RPMI8226 (cell line): ENCODE data around the gene CLN5.
"Not testable (repeated sequence)": the region's sequence is repeated elsewhere in the genome, so short reads cannot be mapped to it uniquely, and the experiment has no call there.

Experiments used
- DNase-seq: peaks from one replicate; pipeline ENCODE4 v3.0.0-alpha.2; 2015

The CLN5 gene

DNA sequence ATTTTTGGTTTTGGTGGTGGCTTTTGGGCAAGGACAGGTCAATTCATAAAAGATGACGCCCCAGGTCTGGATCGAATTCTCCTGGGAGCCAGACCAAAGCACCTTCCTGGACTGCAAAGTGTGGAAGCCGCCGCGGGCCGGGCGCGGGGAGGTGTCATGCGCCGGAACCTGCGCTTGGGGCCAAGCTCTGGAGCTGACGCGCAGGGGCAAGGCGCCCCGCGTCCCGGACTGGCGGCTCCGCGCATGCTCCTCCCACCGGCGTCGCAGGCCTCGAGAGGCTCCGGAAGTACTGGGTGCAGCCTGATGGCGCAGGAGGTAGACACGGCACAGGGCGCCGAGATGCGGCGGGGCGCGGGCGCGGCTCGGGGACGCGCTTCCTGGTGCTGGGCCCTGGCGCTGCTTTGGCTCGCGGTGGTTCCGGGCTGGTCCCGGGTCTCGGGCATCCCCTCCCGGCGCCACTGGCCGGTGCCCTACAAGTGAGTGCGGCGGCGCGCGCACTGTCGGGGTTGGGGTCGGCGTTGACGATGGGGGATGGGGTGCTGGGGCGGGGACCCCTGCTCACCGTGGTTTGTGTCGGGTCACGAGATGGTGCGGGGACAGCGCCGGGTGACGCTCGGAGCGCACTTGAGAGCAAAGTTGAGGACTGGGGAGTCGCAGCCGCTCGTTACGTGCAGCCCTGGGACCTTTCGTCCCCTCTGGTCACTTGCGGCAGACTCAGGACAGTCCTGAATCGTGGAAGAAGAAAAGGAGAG is at the start of gene CLN5:
Gene CLN5, plus strand, starts transcription at position 286 of the 752 bp plus-strand sequence. Its CDS starts 18 bp downstream, at position 304.
- peak; percentile 94 for DNase-seq

DNA sequence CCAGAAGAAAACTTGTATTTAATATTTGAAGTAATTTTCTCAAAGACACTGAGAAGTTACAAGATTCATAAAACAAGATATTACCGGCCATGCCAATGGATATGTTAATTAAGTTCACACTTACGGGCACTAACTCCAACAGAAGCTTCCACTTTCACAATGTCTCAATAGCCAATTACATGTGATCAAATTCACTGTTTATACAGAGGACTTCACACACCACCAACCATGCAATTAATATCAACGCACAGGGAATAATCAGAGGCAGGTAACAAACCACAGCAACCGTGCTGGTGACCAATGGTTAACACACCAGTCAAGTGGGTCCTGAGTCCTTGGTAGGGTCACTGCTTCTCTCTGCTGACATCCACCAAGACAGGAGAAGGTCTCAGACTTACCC is 49.5 kb upstream of the CLN5 start:
- DNase-seq = no peak

DNA sequence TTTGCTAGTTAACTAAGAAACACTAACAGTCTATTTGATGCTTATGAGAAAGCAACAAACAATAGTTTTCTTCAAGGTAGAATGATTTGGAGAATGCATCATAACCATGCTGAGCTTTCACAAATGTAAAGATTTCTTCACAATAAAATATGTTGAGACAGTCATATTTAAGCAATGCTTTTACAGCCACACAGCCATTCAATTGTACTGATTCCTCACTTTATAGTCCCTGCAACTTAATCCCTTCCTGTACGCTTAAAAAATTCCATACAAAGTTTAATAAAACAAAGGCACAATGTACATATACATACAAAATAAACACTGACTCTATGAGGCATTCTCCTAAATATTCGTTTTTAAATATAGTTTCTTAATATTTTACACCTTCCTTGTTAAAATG is 48.2 kb upstream of the CLN5 start:
- DNase-seq = no peak

DNA sequence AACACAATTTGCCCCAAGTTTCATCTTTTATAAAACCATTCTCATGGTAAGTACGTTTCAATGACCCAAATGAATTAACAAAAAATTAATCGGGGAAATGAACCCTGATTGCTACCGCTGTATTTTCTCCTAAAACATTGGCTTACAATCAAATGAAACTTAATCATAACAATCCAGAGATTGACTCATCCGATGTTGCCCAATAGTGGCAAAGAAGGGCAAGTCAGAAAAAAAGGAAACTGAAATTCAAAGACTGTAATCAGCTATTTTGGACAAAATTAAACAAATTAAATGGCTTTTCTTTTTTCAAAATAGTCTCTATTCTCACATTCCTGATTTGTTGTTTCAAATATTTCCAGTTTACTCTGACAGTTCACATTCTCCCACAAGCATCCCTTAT is 47.4 kb upstream of the CLN5 start:
- no peak for DNase-seq

DNA sequence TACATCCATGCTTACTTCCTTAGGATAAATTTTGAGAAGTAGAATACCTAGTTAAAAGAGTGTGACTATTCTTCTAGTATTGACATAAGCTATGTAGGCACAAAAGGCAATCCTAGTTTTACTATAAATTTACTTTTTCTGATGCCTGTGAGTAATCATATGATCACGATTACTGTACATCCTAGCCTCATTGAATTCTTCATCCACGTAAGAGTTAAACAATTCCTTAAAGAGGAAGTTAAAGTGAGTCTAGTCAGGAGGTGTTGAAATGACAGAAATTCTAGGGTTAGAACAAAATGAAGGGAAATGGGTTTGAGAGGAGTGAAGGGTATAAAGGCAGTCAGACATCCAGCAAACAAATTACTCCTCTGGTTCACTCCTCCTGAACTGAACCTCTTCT is 43.7 kb upstream of the CLN5 start, which contains the start of gene ACOD1:
Gene ACOD1, plus strand, starts transcription at position 363 of the 400 bp plus-strand sequence. CDS start 48 bp downstream, outside the sequence.
- DNase-seq = no peak

DNA sequence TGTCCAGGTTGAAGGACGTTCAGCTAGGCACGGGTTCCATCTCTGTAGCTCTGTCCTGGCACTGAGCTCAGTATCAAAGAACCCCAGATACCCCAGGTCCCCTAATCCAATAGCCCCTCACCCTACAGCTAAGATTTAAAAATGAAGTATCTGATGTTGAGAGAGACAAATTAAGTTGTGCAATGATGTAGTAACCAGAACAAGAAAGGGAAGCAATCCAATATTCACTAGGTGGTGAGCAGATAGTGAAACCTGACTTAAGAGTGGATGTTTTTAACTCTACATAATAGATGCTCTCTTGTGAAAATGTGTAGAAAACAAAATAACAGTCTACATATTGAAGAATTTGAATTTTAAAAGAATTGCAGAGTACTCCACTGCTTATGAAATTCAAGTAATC is 41.8 kb upstream of the CLN5 start:
- DNase-seq = no peak

DNA sequence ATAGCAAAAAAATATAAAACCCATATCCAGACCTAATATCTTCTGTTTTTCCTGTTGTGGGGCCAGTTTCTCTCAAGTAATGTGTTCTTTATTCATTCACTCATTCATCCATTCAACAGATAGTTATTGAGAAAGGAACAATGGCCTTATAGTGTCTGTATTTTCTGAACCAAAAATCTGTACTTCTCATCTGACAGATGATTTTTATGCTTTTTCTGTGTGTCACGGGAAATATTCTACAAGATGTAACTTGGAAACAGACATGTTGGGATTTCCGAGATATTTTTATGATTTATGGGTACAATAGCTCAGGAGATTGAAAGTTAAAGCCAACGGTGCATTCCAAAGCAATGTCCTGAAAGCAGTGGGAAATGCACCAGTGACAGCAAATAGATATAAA is 37.9 kb upstream of the CLN5 start:
- DNase-seq = no peak

DNA sequence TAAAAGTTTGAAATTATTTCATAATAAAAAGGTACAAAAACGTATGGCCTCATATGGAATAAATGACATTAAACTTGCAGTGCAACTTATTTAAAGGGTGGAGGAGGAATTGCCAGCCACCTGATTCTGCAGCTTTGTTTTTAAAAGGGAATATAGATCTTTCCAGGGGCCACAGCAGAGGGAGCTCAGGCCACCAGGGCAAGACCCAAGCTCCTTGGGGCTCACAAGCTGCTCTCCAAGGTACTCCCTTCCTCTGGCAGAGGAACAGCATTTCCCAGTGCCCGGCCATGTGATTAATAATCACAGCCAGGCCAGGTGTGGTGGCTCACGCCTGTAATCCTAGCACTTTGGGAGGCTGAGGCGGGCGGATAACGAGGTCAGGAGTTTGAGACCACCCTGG is 37.3 kb upstream of the CLN5 start:
- no peak for DNase-seq

DNA sequence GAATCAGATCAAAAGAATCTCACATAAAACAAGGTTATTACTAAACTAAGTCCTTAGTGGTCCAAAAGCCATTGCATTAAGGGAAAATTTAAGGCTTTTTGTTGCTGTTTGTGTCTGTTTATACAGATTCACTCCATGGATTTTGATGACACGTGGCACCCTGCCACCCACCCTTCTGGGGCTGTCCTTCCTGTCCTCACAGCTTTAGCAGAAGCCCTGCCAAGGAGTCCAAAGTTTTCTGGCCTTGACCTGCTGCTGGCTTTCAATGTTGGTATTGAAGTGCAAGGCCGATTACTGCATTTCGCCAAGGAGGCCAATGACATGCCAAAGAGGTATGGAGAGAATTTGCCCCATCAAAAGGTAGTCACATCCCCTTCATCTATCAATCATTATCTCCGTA is 36.7 kb upstream of the CLN5 start:
- no peak for DNase-seq

DNA sequence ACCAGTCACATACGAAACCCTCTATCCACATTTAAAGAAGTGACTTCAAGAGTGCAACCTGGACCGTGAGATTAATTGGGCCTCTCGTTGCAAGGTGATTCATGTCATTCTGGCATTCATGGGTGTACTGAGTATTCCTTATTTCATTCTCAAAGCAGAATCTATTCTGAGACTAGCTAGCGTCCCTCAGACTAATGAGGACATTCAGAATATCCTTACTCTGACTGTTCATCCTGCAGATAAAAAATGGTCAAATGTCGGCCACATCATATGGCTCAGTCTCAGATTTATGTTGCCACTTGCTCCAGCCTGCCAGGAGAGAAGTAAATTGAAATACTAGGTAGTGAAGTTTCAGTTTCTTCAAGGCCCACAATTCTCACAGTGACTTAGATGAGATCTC is 36.2 kb upstream of the CLN5 start:
- no peak for DNase-seq

DNA sequence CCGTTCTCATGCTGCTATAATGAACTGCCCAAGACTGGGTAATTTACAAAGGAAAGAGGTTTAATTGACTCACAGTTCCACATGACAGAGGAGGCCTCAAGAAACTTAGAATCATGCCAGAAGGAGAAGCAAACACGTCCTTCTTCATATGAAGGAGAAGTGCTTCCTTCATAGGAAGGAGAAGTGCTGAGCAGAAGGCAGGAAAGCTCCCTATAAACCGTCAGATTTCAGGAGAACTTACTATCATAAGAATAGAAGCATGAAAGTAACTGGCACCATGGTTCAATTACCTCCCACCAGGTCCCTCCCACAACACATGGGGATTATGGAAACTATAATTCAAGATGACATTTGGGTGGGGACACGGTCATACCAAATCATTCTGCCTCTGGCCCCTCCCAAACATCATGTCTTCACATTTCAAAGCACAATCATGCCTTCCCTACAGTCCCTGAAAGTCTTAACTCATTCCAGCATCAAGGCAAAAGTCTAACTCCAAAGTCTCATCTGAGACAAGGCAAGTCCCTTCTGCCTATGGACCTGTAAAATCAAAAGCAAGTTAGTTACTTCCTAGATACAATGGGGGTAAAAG is 32.9 kb upstream of the CLN5 start:
- no peak for DNase-seq

DNA sequence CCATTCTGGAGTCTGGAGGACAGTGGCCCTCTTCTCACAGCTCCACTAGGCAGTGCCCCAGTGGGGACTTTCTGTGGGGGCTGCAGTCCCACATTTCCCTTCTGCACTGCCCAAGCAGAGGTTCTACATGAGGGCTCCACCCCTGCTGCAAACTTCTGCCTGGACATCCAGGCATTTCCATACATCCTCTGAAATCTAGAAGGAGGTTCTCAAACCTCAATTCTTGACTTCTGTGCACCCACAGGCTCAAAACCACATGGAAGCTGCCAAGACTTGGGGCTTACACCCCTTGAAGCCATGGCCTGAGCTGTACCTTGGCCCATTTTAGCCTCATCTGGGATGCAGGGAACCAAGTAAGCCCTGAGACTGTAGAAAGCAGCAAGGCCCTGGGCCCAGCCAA is 32.1 kb upstream of the CLN5 start:
- DNase-seq = not testable (repeated sequence)

DNA sequence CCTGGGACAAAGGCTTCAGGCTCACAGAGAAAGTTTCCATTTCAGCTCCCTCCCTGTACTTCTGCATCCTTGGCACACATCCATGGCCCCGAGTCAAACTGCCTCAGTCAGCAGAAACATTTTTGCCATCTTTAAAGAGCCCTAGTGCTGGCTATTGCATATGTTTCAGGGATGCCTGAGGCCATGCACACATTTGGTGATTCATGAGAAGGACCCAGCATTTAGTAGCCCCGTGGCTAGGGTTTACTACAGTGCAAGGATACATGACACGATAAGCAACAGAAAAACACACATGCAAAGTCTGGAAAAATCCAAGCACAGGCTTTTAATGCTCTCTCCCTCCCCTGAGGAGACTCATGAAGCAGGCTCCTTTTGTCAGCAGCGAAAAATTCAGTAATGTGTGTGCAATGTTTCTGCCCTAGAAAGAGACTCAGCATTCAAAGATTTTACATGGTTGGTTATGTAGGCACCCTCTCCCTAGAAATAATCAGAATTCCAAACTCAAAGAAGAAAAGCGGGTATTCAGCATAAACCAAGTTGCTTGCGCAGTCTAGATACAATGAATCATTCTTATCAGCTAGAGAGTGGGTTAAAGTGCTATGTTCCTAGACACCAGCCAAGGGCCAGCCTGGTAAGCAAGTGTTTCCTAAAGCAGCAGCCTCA is 26.0 kb upstream of the CLN5 start:
- DNase-seq = peak; percentile 75

DNA sequence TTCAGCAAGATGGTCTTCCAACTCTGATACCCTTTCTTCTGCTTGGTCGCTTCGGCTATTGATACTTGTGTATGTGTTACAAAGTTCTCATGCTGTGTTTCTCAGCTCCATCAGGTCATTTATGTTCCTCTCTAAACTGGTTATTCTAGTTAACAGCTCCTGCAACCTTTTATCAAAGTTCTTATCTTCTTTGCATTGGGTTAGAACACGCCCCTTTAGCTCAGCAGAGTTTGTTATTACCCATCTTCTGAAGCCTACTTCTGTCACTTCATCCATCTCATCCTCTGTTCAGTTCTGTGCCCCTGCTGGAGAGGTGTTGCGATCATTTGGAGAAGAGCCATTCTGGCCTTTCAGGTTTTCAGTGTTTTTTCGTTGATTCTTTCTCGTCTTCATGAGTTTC is 24.9 kb upstream of the CLN5 start:
- no peak for DNase-seq

DNA sequence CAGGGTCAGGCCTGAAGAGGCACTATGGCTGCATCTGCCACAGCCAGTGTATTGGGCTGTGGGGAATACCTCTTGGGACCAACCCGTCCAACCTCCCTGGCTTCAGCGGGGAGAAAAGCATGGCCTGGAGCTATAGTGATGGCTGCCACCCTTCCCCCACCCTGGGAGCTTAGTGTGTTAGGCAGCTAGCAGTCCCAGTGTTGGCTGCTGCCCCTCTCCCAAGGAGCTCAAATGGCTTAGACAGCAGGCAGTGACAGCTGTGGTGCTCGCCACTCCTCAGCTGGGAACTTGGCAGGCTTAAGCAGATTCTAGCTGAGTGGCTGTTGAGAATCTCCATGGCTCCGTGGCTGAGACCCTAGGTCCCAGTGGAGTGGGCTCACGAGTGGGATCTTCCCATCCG is 23.8 kb upstream of the CLN5 start:
- DNase-seq = no peak

DNA sequence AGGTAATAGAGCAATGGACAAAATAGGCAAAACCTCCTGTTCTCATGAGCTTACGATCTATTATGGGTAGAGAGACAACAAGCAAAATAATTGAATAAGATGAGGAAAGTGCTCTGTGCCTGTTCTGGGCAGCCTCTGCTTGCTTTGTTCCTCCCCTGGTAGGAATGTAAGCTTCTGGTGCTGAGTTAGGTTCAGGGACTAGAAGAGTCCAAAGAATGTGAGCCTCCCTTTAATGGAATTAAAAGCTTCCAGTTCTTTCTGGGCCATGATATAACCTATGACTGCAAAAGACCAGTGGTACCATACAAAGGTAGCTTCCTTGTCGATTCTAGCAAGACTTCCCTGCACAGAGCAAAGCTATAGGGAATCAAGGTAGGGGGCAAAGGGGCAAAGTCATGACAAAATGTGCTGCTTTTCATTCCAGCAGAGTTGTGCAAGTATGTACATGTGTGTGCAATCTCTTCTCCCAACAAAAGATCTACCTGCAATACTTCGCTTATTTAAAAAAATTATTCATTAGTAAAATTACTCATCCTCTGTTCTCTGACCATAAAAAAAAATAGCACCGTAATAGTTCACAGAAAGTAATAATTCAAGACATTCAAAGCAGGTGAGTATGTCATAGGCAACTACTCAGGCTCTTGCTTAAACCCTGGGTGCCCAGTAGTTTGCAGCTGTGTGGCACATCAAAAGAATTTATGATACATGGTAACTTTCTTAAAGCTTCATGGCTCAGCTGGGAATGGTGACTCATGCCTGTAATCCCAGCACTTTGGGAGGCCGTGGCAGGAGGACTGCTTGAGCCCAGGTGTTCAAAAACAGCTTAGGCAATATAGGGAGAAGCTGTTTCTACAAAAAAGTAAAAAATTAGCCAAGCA is 22.2 kb upstream of the CLN5 start:
- DNase-seq = no peak

DNA sequence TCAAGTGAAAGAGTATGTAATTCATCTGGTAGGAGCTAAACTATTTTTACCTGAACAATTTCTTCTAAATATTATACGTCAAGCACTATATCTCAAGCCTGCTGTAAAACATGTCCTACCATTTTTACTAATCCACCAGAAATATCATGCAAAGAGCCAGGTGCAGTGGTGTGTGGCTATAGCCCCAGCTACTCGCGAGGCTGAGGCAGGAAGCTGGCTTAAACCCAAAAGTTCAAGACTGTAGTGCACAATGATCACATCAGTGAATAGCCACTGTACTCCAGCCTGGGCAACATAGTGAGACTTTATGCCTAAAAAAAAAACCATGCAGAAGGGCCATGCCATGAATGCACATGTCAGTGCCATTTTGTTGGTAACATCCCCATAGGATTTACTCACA is 20.7 kb upstream of the CLN5 start:
- peak; percentile 23 for DNase-seq

DNA sequence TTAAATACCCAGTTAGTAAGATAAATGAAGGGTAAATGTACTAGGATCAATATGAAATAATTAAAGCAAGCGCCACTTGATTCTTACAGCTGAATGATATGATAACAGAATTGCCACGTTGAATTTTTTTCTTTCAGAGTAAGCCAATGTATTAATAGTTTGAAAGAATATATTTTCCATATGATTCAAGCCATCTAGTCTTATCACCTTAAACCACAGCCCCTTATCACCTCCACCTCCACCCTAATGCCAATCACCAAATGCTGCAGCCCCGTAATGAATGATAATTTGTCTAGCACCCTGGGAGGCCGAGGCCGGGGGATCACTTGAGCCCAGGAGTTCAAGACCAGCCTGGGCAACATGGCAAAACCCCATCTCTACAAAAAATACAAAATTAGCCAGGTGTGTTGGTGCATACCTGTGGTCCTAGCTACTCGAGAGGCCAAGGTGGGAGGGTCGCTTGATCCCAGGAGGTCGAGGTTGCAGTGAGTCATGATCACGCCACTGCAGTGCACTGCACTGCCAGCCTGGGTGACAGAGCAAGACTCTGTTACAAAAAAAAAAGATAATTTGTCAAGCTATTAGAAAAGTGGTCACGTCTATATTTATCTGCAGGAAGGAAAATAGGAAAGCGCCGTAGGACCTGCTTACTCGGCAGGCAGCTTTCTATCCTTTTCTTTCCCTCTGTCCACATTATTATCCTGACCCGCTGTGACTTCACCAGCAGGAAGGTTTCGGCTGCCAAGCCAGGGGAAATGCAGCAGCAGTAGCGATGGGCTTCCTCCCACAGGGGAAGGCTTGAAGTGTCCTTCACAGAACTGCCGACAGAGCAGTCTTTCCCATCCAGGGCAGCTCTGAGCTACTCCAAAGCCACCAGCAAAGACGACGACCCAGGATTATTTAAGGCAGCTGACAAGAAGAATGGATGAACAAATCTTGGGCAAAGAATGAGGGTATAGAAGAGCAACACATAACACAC is 19.7 kb upstream of the CLN5 start:
- no peak for DNase-seq

DNA sequence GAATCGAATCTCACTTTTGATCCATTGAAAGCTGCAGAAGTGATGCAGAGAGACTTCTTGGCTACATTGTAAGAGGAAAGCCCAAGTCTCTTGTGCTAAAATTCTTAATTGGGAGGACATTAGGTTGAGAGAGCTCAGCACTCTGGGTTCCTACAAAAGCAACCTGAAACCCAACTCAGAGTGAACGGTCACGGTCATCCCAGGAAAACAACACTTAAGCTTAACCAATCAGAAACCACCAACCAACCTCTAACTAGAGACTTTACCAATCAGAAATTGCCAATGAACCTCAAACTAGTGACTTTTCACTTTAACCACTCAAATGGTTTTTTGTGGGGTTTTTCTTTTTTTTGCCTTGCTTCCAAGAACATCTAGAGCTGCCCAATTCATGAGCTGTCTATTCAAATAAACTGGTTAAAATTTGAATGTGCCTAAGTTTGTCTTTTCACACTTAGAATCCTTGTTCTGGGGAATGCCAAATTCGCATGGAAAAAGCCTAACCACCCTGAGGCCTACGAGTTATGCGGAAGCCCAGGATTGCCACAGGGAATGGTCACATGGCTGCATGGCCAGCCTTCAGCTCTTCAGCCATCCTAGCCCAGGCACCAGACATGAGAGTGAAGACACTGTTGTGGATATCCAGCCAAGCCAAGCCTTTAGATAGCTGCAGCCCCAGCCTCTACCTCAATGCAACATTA is 17.8 kb upstream of the CLN5 start:
- no peak for DNase-seq

DNA sequence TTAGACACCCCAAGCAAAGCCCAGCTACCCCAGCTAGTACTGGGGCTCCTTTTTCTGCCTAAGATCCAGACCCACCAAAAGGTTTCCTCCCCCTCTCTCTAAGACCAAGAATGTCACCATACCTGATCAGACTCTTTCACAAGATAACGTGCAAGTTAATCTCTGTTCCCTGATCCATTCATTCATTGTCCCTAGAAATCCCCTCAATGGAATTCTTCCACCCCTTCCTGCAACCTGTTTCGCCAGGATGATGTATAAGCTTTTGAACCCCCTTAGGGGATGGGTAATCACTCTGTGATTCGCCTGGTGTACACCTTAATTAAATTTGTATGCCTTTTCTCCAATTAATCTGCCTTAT is 17.3 kb upstream of the CLN5 start:
- no peak for DNase-seq

DNA sequence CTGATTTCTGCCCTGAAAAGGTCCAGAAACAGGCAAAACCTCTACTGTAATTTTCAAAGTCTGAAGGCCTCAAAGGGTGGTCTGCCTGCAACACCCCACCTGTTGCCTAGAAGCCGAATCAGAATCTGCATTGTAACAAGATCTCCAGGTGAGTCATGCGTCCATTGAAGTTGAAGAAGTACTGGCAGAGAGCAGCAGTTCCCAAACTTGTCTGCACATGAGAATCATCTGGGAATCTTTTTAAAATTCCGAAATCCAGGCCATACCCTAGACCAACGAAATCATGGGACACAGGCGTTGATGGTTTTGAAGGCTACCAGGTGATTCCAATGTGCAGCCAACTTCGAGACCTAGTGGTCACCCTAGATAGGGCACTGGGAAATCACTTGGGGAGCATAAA is 16.0 kb upstream of the CLN5 start:
- no peak for DNase-seq
